GM12878 (cell line): Measurements from ENCODE around the gene NKX1-2. TPM values are rescaled to one million over a fixed set of nuclear protein-coding genes. Genes with fewer than 3 reads are reported as not detected.

Experiments
- ATAC-seq: fragments of 200-7000 bp; cut with Tn5 transposase; 3 replicates; pipeline ENCODE4 v1.9.1; 2020; ENCODE audit warnings: mild to moderate bottlenecking, moderate library complexity
- BruUV-seq: library from RNA; stranded (reverse); fragments of 400-500 nt; replicated peaks from 2 replicates; lab custom pipeline; 2021; lab: Mats Ljungman, UMichigan
- CTCF ChIA-PET: fragments of 300-600 bp; sonication (Branson Sonifier 250); formaldehyde crosslinking; extraction: SDS; loops from one replicate; lab custom pipeline; 2021; ENCODE audit warnings: inconsistent platforms; lab: Yijun Ruan, JAX
- POLR2A ChIA-PET: fragments of 350-600 bp; formaldehyde crosslinking; extraction: SDS; loops from one replicate; lab custom pipeline; 2021; ENCODE audit warnings: inconsistent platforms; lab: Charles Lee
- RAD21 ChIA-PET: fragments of 300-600 bp; sonication (Branson Sonifier 250); formaldehyde crosslinking; loops from one replicate; lab custom pipeline; 2023; ENCODE audit warnings: antibody characterized with exemption; ENCODE audit not compliant: unreplicated experiment; lab: Charles Lee
- SMC1A ChIA-PET: fragments of 300-600 bp; sonication (Branson Sonifier 250); formaldehyde crosslinking; loops from one replicate; lab custom pipeline; 2023; ENCODE audit not compliant: unreplicated experiment, uncharacterized antibody; lab: Charles Lee
- DNase-seq: peaks from one replicate; pipeline ENCODE4 v3.0.0-alpha.2; 2011; ENCODE audit warnings: low read depth, low spot score
- FAIRE-seq: peaks from 3 replicates; lab custom pipeline; 2011; peaks lifted over from hg19 to GRCh38; lab: Jason Lieb, UNC
- H2AFZ ChIP-seq: 2 replicates; pipeline ENCODE4 v1.6.0; 2011; ENCODE audit warnings: low read depth, low read length, control low read depth; ENCODE audit not compliant: control insufficient read depth
- H3K27ac ChIP-seq: 2 replicates; pipeline ENCODE4 v1.5.1; 2011; ENCODE audit warnings: control low read depth; ENCODE audit not compliant: control insufficient read depth, insufficient read depth
- H3K27me3 ChIP-seq, 2 experiments: replicated peaks in 1 of 2; 2 replicates each; pipeline versions ENCODE4 v1.6.0 to v1.6.1; 2011; ENCODE audit warnings: low read length in 1 of 2; ENCODE audit not compliant: control insufficient read depth in 2 of 2, insufficient read depth in 2 of 2
- H3K36me3 ChIP-seq, 2 experiments: 2 replicates each; pipeline ENCODE4 v1.5.1; 2011; ENCODE audit warnings: low read length in 1 of 2; ENCODE audit not compliant: control insufficient read depth in 2 of 2, insufficient read depth in 2 of 2
- H3K4me1 ChIP-seq: 2 replicates; pipeline ENCODE4 v1.6.1; 2011; ENCODE audit warnings: mild to moderate bottlenecking, low read length, moderate library complexity, mixed read lengths; ENCODE audit not compliant: control insufficient read depth, insufficient read depth
- H3K4me2 ChIP-seq: 2 replicates; pipeline ENCODE4 v1.6.0; 2011; ENCODE audit warnings: control low read depth; ENCODE audit not compliant: control insufficient read depth, insufficient read depth
- H3K4me3 ChIP-seq: fragments of 200-600 bp; sonication (generic); 2 replicates; pipeline ENCODE4 v1.5.1; 2016
- H3K79me2 ChIP-seq: 2 replicates; pipeline ENCODE4 v1.6.0; 2011; ENCODE audit warnings: low read length; ENCODE audit not compliant: control insufficient read depth, insufficient read depth
- H3K9ac ChIP-seq: 2 replicates; pipeline ENCODE4 v1.8.0; 2011; ENCODE audit warnings: low read length, control low read depth, mixed read lengths; ENCODE audit not compliant: control insufficient read depth, insufficient read depth
- H3K9me3 ChIP-seq: replicated peaks from 3 replicates; pipeline ENCODE4 v1.5.1; 2011; ENCODE audit warnings: mild to moderate bottlenecking, low read length; ENCODE audit not compliant: control insufficient read depth, insufficient read depth
- H4K20me1 ChIP-seq: 2 replicates; pipeline ENCODE4 v1.6.0; 2011; ENCODE audit not compliant: control insufficient read depth, insufficient read depth
- CHD4 ChIP-seq: fragments of 200-600 bp; sonication (generic); IDR thresholded peaks from 2 replicates; pipeline ENCODE4 v1.6.1; 2016; ENCODE audit warnings: mild to moderate bottlenecking
- E2F4 ChIP-seq: IDR thresholded peaks from 2 replicates; pipeline ENCODE4 v1.6.1; 2012; ENCODE audit warnings: low read depth, low read length, improper control_type of control experiment
- ELK1 ChIP-seq: IDR thresholded peaks from 2 replicates; pipeline ENCODE4 v1.6.1; 2012; ENCODE audit warnings: low read depth, low read length, improper control_type of control experiment
- GABPA ChIP-seq: IDR thresholded peaks from 2 replicates; pipeline ENCODE4 v1.6.1; 2014; ENCODE audit warnings: antibody characterized with exemption, low read depth, mild to moderate bottlenecking, inconsistent platforms
- IRF3 ChIP-seq: fragments of 450-650 bp; IDR thresholded peaks from 2 replicates; pipeline ENCODE4 v1.6.1; 2014; ENCODE audit warnings: mild to moderate bottlenecking
- KDM1A ChIP-seq: fragments of 200-600 bp; sonication (generic); IDR thresholded peaks from 2 replicates; pipeline ENCODE4 v1.6.1; 2016; ENCODE audit warnings: borderline replicate concordance
- KLF5 ChIP-seq: fragments of 450-650 bp; IDR thresholded peaks from 2 replicates; pipeline ENCODE4 v1.6.1; 2014; ENCODE audit warnings: mild to moderate bottlenecking; ENCODE audit not compliant: partially characterized antibody
- NFYA ChIP-seq: IDR thresholded peaks from 2 replicates; pipeline ENCODE4 v1.6.1; 2011; ENCODE audit warnings: low read depth, mild to moderate bottlenecking, low read length, improper control_type of control experiment, borderline replicate concordance
- PAX8 ChIP-seq: fragments of 450-650 bp; IDR thresholded peaks from 2 replicates; pipeline ENCODE4 v1.6.1; 2017; ENCODE audit warnings: mild to moderate bottlenecking, moderate library complexity
- STAT3 ChIP-seq: IDR thresholded peaks from 2 replicates; pipeline ENCODE4 v1.6.1; 2011; ENCODE audit warnings: low read depth, low read length, improper control_type of control experiment
- SUPT20H ChIP-seq: IDR thresholded peaks from 2 replicates; pipeline ENCODE4 v1.6.1; 2011; ENCODE audit warnings: low read depth, mild to moderate bottlenecking, low read length, moderate library complexity, borderline replicate concordance; ENCODE audit not compliant: control insufficient read depth
- TAF1 ChIP-seq: IDR thresholded peaks from 2 replicates; pipeline ENCODE4 v1.6.1; 2011; ENCODE audit warnings: mild to moderate bottlenecking, low read depth, low read length, borderline replicate concordance
- ZNF622 ChIP-seq: fragments of 450-650 bp; IDR thresholded peaks from 2 replicates; pipeline ENCODE4 v1.6.1; 2017; ENCODE audit warnings: mild to moderate bottlenecking, inconsistent platforms
- WGBS: methylation state at CpG from one replicate; pipeline ENCODE4 v1.1.6; 2016; ENCODE audit warnings: low lambda C conversion rate; ENCODE audit not compliant: insufficient replicate concordance, insufficient coverage; ENCODE audit errors: missing lambda C conversion rate; 5-methylcytosine and 5-hydroxymethylcytosine counted together
- in situ Hi-C: fragments of 300-500 bp; cut with MboI; formaldehyde crosslinking; loops from 9 replicates; pipeline ENCODE4 v1.14.3; 2018; ENCODE audit warnings: mixed read lengths
- intact Hi-C: fragments of 100-400 bp; cut with micrococcal nuclease; formaldehyde crosslinking; loops from one replicate; pipeline ENCODE4 v1.14.2; 2022; ENCODE audit not compliant: unreplicated experiment
- polyA plus RNA-seq, 11 experiments: library from polyadenylated mRNA; depleted of rRNA in 4 of 11; unstranded in 6 of 11; stranded (reverse) in 5 of 11; fragments of >200 nt; fragmentation: Nextera tagmentation in 4 of 11; fragmentation: Illumina TruSeq in 1 of 11; extraction: Ambion mirVana in 4 of 11; extraction: Trizol in 1 of 11; gene quantifications; 1 replicate in 1 of 11; 2 replicates in 10 of 11; pipeline versions ENCODE4 v1.2.1 to v1.2.3, GENCODE V29; 2011 to 2016; ENCODE audit warnings: inconsistent platforms in 2 of 11, missing spikeins in 2 of 11, low read depth in 1 of 11
- total RNA-seq, 4 experiments: library from RNA; depleted of rRNA in 3 of 4; stranded (reverse); fragments of >200 nt in 3 of 4; fragmentation: Illumina TruSeq in 1 of 4; extraction: Trizol in 1 of 4; gene quantifications; 2 replicates each; pipeline versions ENCODE4 v1.2.1 to v1.2.3, GENCODE V29; 2013 to 2021

The NKX1-2 gene
- total and polyA plus RNA-seq, 10 of the 15 experiments (the other 5 are each of a cell fraction or from before 2014, with no cell fraction given): not detected

- SMC1A ChIA-PET: no interaction called here
- no peak for TF ChIP-seq KLF5
- TF ChIP-seq PAX8: no peak
- TF ChIP-seq IRF3: no peak
- TF ChIP-seq STAT3: no peak
- TF ChIP-seq CHD4: no peak
- no peak for TF ChIP-seq ZNF622
- TF ChIP-seq ELK1: no peak
- no peak for TF ChIP-seq SUPT20H
- TF ChIP-seq GABPA: no peak
- no peak for TF ChIP-seq E2F4
- TF ChIP-seq KDM1A: no peak
- TF ChIP-seq TAF1: no peak
- no peak for TF ChIP-seq NFYA
- TF ChIP-seq, all 136 proteins: peak for 0
- Histone ChIP-seq H3K4me3 (no peak overlapping the region), H3K9me3 (no peaks in the 10 kb centered on the region), H3K4me2 (no peak overlapping the region), H3K27me3 (no peaks in the 10 kb centered on the region; a peak in 1 of 4 replicates), H3K36me3 (no peaks in the 10 kb centered on the region), H4K20me1 (no peaks in the 10 kb centered on the region), H3K79me2 (no peaks in the 10 kb centered on the region), H3K27ac (no peak overlapping the region), H3K9ac (no peak overlapping the region), H2AFZ (no peak overlapping the region), H3K4me1 (no peaks in the 10 kb centered on the region)
- 25% methylated on average over 5 of the region's 5 CpGs for whole genome bisulfite sequencing
- DNase-seq (no peak), FAIRE-seq (no peak), ATAC-seq (no peak)
- intact Hi-C loops (no loop called here), in situ Hi-C loops (no loop called here)
- no TSS peak for BruUV-seq
- CTCF ChIA-PET: interaction anchor here (0.6 kb wide), 1 partner anchor 315 kb away, joined by 6 read pairs; no protein-coding TSS in a partner anchor
- RAD21 ChIA-PET: no interaction called here
- POLR2A ChIA-PET: interaction anchor here (0.6 kb wide), 1 partner anchor 37 kb away, joined by 3 read pairs; no protein-coding TSS in a partner anchor
Measured at GRCh38 chr10:124480860-124481259, 31.0 kb upstream of the NKX1-2 start.
